Panc1 (cell line): ENCODE measurements around the gene ADD1. TPM values are rescaled to one million over a fixed set of nuclear protein-coding genes. Genes with fewer than 3 reads are reported as not detected.

Source experiments
- ATAC-seq: fragments of 200-7000 bp; cut with Tn5 transposase; 2 replicates; pipeline ENCODE4 v1.9.1; 2020; ENCODE audit warnings: mild to moderate bottlenecking, moderate library complexity
- BruUV-seq: library from RNA; stranded (reverse); fragments of 400-500 nt; replicated peaks from 2 replicates; lab custom pipeline; 2021; lab: Mats Ljungman, UMichigan
- CTCF ChIA-PET: fragments of 300-600 bp; sonication (Branson Sonifier 250); formaldehyde crosslinking; loops from one replicate; lab custom pipeline; 2022; ENCODE audit warnings: antibody characterized with exemption; lab: Charles Lee
- POLR2A ChIA-PET: fragments of 300-600 bp; sonication (Branson Sonifier 250); formaldehyde crosslinking; loops from one replicate; lab custom pipeline; 2022; ENCODE audit warnings: antibody characterized with exemption; lab: Charles Lee
- DNase-seq: peaks from one replicate; pipeline ENCODE4 v3.0.0-alpha.2; 2010; ENCODE audit warnings: low read depth, low spot score
- H3K27ac ChIP-seq: 2 replicates; pipeline ENCODE4 v1.5.1; 2011; ENCODE audit warnings: mild to moderate bottlenecking, low read length, inconsistent platforms
- H3K27me3 ChIP-seq: fragments of 200-500 bp; sonication (Bioruptor generic); 2 replicates; pipeline ENCODE4 v1.6.0; 2014; ENCODE audit warnings: low read length, inconsistent platforms; ENCODE audit not compliant: control insufficient read depth, insufficient read depth
- H3K36me3 ChIP-seq: fragments of 200-500 bp; sonication (Bioruptor generic); 2 replicates; pipeline ENCODE4 v1.5.1; 2014; ENCODE audit warnings: inconsistent platforms, mild to moderate bottlenecking, low read length, moderate library complexity; ENCODE audit not compliant: control insufficient read depth, insufficient read depth
- H3K4me1 ChIP-seq: 2 replicates; pipeline ENCODE4 v1.5.1; 2011; ENCODE audit warnings: inconsistent platforms, mild to moderate bottlenecking, low read length, moderate library complexity; ENCODE audit not compliant: control insufficient read depth, insufficient read depth
- H3K4me3 ChIP-seq, 2 experiments: 2 replicates each; pipeline ENCODE4 v1.5.1; 2011 to 2012; ENCODE audit warnings: low read depth in 2 of 2, low read length in 2 of 2, mild to moderate bottlenecking in 2 of 2, inconsistent platforms in 1 of 2, moderate library complexity in 1 of 2
- H3K9me3 ChIP-seq: fragments of 200-500 bp; sonication (Bioruptor generic); 2 replicates; pipeline ENCODE4 v1.5.1; 2014; ENCODE audit warnings: low read depth, mild to moderate bottlenecking, inconsistent platforms, low read length, moderate library complexity; ENCODE audit not compliant: control insufficient read depth, insufficient read depth
- CTCF ChIP-seq: fragments of 450-650 bp; IDR thresholded peaks from 2 replicates; pipeline ENCODE4 v1.5.1; 2017; ENCODE audit warnings: mild to moderate bottlenecking
- POLR2AphosphoS5 ChIP-seq: IDR thresholded peaks from 2 replicates; pipeline ENCODE4 v1.6.1; 2012; ENCODE audit warnings: mild to moderate bottlenecking, low read depth, low read length, moderate library complexity
- REST ChIP-seq, 2 experiments: IDR thresholded peaks; 2 replicates each; pipeline ENCODE4 v1.6.1; 2011 to 2012; ENCODE audit warnings: low read depth in 2 of 2, control low read depth in 1 of 2, low read length in 1 of 2, mild to moderate bottlenecking in 1 of 2, moderate library complexity in 1 of 2; ENCODE audit not compliant: insufficient read depth in 1 of 2
- SIN3A ChIP-seq: IDR thresholded peaks from 2 replicates; pipeline ENCODE4 v1.6.1; 2012; ENCODE audit warnings: low read depth, mild to moderate bottlenecking, low read length, moderate library complexity, borderline replicate concordance; ENCODE audit not compliant: insufficient read depth
- TCF7L2 ChIP-seq: IDR thresholded peaks from 2 replicates; pipeline ENCODE4 v1.6.1; 2011; ENCODE audit warnings: mild to moderate bottlenecking, low read depth, low read length, inconsistent platforms
- in situ Hi-C: cut with HindIII; loops from 2 replicates; pipeline ENCODE4 v1.10.0; 2016; ENCODE audit warnings: low sequenced_read_pairs, low pct_unique_long_range_greater_than_20kb
- intact Hi-C: fragments of 100-400 bp; cut with micrococcal nuclease; formaldehyde crosslinking; loops from one replicate; pipeline ENCODE4 v1.10.0; 2022; ENCODE audit not compliant: unreplicated experiment
- total RNA-seq: library from RNA; stranded (reverse); gene quantifications from one replicate; pipeline ENCODE4 v1.2.1, GENCODE V29; 2021; ENCODE audit not compliant: unreplicated experiment

The ADD1 gene
- total RNA-seq, 1 experiment from 2014 or later = 158 TPM

- POLR2A ChIA-PET = no interaction called here
- CTCF ChIA-PET = no interaction called here
- Histone ChIP-seq H3K27ac (no peak overlapping the region), H3K36me3 (no peaks in the 10 kb centered on the region), H3K4me1 (no peaks in the 10 kb centered on the region), H3K27me3 (no peaks in the 10 kb centered on the region), H3K9me3 (no peaks in the 10 kb centered on the region), H3K4me3 (no peak overlapping the region)
- intact Hi-C loops (no loop called here), in situ Hi-C loops (no loop called here)
- no peak for DNase-seq
- BruUV-seq = no TSS peak
- ATAC-seq = no peak
- TF ChIP-seq CTCF (no peak), REST (IDR thresholded peaks at IDR 0.05; ENCODE audit: insufficient read depth in 1 of 2, low read depth in 2 of 2, low read length in 1 of 2) (no peak), SIN3A (no peak), TCF7L2 (no peak), POLR2AphosphoS5 (no peak)
These were observed 20.4 kb upstream of the ADD1 start for GRCh38 chr4:2823301-2823670.

- H3K4me1 ChIP-seq = no peaks in the 10 kb centered on the region
- intact Hi-C loops (no loop called here), in situ Hi-C loops (no loop called here)
- H3K27ac ChIP-seq = no peak overlapping the region
- no peak for TF ChIP-seq REST (IDR thresholded peaks at IDR 0.05; ENCODE audit: insufficient read depth in 1 of 2, low read depth in 2 of 2, low read length in 1 of 2)
- POLR2A ChIA-PET = no interaction called here
- no peak overlapping the region for H3K4me3 ChIP-seq
- H3K36me3 ChIP-seq = no peaks in the 10 kb centered on the region
- H3K27me3 ChIP-seq = no peaks in the 10 kb centered on the region
- BruUV-seq = no TSS peak
- CTCF ChIA-PET = no interaction called here
- no peaks in the 10 kb centered on the region for H3K9me3 ChIP-seq
- no peak for DNase-seq
- no peak for ATAC-seq
These were observed 19.8 kb upstream of the ADD1 start for GRCh38 chr4:2823671-2824328.
